ENCODE data around the gene ACAD10.

GRCh38 chr12:111758120-111758561 lies 72.3 kb downstream of the ACAD10 start:
- TF ChIP-seq CTCF (IDR thresholded peaks at IDR 0.05) (no peak), POLR2AphosphoS5 (IDR thresholded peaks at IDR 0.05) (no peak)
